GM11168 (cell line): ENCODE data around the gene ZMIZ1.

Experiments used
- in situ Hi-C: fragments of 300-500 bp; cut with MboI; formaldehyde crosslinking; loops from one replicate; pipeline ENCODE4 v1.12.0; 2022; ENCODE audit warnings: low sequenced_read_pairs; ENCODE audit not compliant: unreplicated experiment

ZMIZ1 gene

GRCh38 chr10:79050896-79051555 is 17.7 kb upstream of the ZMIZ1 start:
- in situ Hi-C loops, result no loop called here

GRCh38 chr10:79051766-79052165 is 17.0 kb upstream of the ZMIZ1 start:
- in situ Hi-C loops, result no loop called here

- in situ Hi-C loops, result no loop called here
These were observed 16.3 kb upstream of the ZMIZ1 start for GRCh38 chr10:79052291-79053080.

- in situ Hi-C loops, result no loop called here
These were observed 15.7 kb upstream of the ZMIZ1 start for GRCh38 chr10:79053081-79053434.

- in situ Hi-C loops, result no loop called here
These were observed 15.1 kb upstream of the ZMIZ1 start for GRCh38 chr10:79053481-79054202.

- in situ Hi-C loops, result no loop called here
These were observed 14.3 kb upstream of the ZMIZ1 start for GRCh38 chr10:79054203-79055099.

- in situ Hi-C loops, result no loop called here
These were observed 13.5 kb upstream of the ZMIZ1 start for GRCh38 chr10:79055100-79055782.

- in situ Hi-C loops, result no loop called here
These were observed 12.9 kb upstream of the ZMIZ1 start for GRCh38 chr10:79055892-79056291.

- in situ Hi-C loops, result no loop called here
These were observed 12.4 kb upstream of the ZMIZ1 start for GRCh38 chr10:79056361-79056735.

- in situ Hi-C loops, result no loop called here
These were observed 11.9 kb upstream of the ZMIZ1 start for GRCh38 chr10:79056736-79057391.

- in situ Hi-C loops, result no loop called here
These were observed 11.1 kb upstream of the ZMIZ1 start for GRCh38 chr10:79057481-79058275.

- in situ Hi-C loops, result no loop called here
These were observed 9.6 kb upstream of the ZMIZ1 start for GRCh38 chr10:79058899-79059841.

- in situ Hi-C loops, result no loop called here
These were observed 8.8 kb upstream of the ZMIZ1 start for GRCh38 chr10:79059859-79060379.

- in situ Hi-C loops, result no loop called here
These were observed 8.0 kb upstream of the ZMIZ1 start for GRCh38 chr10:79060641-79061255.

- in situ Hi-C loops, result no loop called here
These were observed 7.1 kb upstream of the ZMIZ1 start for GRCh38 chr10:79061441-79062315.

- in situ Hi-C loops, result no loop called here
These were observed 5.7 kb upstream of the ZMIZ1 start for GRCh38 chr10:79063071-79063491.
